ENCODE measurements around the gene COL17A1.

GRCh38 chr10:104109908-104110662, 24.4 kb upstream of the COL17A1 start:
- TF ChIP-seq POLR2A (IDR thresholded peaks at IDR 0.05; ENCODE audit: low read length) (no peak), GATA1 (IDR thresholded peaks at IDR 0.05; ENCODE audit: low read depth, low read length) (no peak)
